ENCODE results near the gene ECE2.

Gene ECE2

DNA sequence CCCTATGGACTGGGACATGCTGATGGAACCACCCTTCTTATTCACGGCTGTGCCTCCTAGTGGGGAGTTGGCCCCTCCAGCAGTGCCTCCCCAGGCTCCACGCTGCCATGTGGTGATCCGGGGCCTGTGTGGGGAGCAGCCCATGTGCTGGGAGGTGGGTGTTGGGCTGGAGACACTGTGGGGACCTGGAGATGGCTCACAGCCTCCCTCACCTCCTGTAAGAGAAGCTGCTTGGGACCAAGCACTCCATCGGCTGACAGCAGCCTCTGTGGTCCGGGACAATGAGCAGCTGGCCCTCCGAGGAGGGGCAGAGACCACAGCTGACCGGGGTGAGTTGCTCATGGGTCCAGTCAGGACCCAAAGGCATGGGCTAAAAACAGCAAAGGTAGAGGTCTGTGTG is 36.1 kb upstream of the ECE2 start:
- no peak for DNase-seq (ENCODE audit: low read depth, low spot score)
- no peak overlapping the region for H3K27ac ChIP-seq

DNA sequence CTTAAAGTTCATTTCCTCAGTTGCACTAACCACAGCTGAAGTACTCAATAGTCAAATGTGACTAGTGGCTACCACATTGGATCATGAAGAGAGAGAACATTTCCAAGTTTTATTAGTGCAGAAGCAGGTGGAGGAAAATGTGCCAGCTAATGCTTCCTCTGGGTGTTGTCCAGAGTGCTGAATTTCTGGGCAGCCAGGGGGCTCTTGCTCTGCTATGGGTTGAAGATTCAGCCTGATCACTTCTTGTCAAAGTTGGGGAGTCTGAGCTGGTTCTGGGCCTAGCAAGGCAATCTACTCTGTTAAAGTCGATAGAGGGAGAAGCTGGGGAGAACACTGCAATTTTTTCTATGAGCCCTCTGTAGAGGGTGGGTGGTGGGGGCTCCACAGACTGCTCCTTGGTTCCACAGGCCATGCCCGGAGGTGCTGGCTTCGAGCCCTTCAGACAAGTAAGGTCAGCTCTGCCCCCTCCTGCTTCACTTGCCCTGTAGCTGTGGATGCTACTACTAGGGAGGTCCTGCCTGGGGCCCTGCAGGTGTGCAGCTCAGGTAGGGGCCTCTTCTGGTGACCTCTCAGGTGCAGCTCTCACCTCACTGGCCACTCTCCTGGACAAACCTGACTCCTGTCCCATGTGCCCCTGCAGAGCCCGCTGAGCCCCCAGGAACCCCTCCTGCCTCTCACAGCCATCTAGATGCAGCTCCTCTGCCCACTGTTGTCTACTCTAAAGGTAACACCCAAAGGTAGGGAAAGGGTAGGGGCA is 35.3 kb upstream of the ECE2 start:
- H3K27ac ChIP-seq = no peak overlapping the region
- DNase-seq (ENCODE audit: low read depth, low spot score) = no peak

DNA sequence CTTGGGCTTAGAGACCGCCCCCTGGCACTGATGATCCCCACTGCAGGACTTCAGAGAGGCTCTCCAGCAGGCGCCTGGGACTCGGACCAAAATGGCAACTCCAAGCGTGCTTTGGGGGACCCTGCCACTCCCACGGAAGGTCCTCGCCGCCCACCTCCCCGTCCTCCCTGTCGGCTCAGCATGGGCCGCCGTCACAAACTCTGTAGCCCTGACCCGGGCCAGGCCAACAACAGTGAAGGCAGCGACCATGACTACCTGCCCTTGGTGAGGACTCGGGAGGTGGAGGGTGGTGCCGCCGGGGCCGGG is 34.7 kb upstream of the ECE2 start:
- H3K27ac ChIP-seq = no peak overlapping the region
- no peak for DNase-seq (ENCODE audit: low read depth, low spot score)

DNA sequence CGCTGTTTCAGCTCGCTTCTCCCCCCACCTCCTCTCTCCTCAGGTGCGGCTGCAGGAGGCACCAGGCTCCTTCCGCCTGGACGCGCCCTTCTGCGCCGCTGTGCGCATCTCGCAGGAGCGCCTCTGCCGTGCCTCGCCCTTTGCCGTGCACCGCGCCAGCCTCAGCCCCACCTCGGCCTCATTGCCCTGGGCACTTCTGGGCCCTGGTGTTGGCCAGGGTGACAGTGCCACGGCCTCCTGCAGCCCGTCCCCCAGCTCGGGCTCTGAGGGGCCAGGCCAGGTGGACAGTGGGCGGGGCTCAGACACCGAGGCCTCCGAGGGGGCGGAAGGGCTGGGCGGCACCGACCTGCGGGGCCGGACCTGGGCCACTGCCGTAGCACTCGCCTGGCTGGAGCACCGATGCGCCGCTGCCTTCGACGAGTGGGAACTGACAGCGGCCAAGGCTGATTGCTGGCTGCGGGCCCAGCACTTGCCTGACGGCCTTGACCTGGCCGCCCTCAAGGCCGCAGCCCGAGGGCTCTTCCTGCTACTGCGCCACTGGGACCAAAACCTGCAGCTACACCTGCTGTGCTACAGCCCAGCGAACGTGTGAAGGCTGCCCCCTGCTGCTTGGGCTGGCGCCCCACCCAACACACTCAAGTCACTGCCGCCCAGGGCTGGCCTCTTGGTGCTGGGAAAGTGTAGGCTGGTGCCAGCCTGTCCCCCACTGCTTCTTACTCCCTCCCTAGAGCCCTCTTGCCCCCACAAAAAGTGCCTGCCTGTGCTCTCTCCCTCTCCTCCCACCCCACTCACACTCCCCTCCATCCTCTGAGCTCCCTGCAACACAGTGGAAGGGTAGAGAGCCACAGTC is 34.1 kb upstream of the ECE2 start:
- DNase-seq (ENCODE audit: low read depth, low spot score) = no peak
- no peak overlapping the region for H3K27ac ChIP-seq

DNA sequence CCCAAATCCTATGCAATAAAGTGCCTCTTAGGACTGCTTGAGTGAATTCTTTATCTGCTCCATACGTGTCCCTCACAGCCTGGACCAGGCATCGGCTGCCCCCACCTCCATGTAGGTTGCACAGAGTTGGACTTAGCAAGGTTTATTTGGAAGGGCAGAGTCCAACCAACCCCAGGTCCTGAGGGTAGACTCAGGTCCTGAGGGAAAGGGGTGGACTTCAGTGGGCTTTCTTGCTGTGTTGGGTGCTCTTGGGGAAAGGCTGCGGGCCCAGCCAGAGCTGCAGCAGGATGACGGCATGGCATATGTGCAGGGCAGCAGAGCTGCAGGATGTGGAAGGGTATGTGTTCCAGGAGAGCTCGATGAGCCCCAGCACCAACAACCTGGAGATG is 33.5 kb upstream of the ECE2 start:
- no peak overlapping the region for H3K27ac ChIP-seq
- no peak for DNase-seq (ENCODE audit: low read depth, low spot score)

DNA sequence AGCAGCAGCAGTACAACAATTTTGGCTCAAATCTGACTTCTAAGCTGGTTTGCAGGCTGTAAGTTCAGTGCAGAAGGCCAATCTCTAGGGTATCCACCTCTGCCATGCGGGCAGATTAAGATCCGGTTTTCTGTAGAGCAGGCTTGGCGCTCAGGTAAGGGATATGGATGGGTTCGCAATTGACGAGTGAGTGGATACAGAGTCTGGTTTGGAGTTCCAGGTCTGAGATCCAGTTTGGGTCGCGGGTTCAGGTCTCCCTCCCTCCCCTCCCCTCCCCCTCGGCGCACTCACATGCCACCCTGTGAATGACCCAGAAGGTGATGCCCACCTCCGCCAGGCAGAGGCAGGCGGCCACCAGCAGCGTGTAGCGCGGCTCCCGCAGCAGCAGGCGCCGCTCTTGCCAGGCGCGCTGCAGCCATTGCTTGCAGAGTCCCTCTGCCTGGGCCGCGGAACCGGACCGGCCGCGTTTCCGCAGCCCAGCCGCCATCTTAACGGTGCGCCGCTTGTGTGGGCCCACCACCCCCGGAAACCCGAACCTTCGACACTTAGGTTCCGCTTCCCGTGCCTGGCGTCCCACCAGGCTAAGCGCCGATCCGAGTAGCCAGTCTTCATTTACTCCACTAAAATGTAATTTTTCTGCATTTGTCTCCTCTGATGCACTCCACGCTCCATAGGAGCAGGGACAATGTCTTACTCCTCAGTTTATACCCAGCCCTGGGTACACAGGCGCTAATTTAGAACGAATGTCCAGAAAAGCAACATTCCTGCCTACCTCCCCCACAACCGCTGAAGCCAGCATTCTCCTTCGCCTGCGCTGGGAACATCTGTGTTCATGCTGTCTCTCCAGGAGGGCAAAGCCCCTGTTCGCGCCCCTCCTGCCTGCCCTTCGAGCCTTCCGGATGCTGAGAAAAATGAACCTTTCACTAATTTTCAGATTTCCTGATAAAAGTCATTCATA is 27.1 kb upstream of the ECE2 start, which contains the start of gene ALG3:
ALG3 (minus strand) TSS at position 509 of the 958 bp plus-strand sequence; CDS start at position 487, 22 bp downstream.
- DNase-seq (ENCODE audit: low read depth, low spot score) = peak; percentile 46
- H3K27ac ChIP-seq = peak within 1 kb of the TSS; percentile 91

DNA sequence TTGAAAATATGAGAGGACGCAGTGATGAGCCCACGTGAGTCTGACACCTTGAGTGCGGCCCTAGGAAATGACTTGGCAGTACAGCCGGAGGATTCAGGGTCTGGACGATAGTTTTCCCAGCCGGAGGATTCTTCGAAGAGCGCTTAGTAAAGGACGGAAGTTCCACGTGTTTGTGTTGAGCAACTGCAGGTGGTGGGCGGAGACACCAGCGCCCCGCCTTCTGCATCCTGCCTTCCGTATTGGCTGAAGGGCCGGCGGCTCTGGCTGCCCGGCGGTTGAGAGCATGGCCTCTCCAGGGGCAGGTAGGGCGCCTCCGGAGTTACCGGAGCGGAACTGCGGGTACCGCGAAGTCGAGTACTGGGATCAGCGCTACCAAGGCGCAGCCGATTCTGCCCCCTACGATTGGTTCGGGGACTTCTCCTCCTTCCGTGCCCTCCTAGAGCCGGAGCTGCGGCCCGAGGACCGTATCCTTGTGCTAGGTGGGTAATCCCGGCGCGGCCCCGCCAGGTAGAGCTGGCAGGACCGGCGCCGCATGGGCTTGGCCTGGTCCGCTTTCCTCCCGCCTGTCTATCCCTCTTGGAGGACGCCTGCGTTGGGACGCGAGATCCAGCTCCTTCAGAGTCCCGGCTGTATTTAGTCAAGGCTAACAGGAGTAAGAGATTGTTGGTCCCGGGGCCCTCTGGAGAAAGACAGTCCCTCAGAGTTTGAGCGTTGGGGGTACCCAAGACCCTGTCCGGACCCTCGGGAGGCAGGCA is 26.2 kb upstream of the ECE2 start, which contains the start of gene EEF1AKMT4:
EEF1AKMT4 (plus strand) TSS at position 261 of the 755 bp plus-strand sequence; CDS start at position 284, 23 bp downstream.
- DNase-seq (ENCODE audit: low read depth, low spot score) = peak; percentile 96

DNA sequence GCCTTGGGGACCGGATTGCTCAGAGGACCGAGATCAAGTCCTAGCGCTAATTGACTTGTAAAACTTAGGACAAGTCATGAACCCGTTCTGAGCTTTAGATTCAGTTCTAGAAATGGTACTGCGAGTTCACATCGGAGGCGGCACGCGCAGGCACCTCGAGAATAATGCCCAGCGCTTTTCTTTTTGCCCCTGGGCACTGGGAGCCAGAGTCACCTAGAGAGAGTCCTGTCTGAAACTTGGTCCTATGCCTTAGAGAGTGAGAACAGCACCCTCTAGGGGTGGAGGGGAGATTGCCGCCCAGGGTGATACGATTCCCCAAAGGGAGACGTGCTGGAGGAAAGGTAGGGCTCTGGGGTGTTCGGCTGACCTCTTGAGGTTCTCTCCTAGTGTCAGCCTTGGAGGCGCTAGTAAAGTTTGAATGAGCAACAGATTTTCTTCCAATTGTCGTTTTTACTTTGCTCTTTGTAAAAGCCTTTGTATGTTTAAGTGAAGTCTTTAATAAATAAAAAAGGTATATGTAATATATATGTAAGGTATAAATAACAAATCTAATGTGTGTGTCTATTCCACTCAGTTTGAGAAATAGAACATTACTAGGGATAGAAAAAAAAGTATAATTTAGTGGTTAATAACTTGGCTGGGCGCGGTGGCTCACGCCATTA is 25.5 kb upstream of the ECE2 start:
- H3K27ac ChIP-seq = peak overlapping the region; percentile 91
- DNase-seq (ENCODE audit: low read depth, low spot score) = peak; percentile 52

More for the DNA sequence above, 26.2 kb upstream of the ECE2 start, which contains the start of gene EEF1AKMT4:
- peak within 1 kb of the TSS; percentile 91 for H3K27ac ChIP-seq

DNA sequence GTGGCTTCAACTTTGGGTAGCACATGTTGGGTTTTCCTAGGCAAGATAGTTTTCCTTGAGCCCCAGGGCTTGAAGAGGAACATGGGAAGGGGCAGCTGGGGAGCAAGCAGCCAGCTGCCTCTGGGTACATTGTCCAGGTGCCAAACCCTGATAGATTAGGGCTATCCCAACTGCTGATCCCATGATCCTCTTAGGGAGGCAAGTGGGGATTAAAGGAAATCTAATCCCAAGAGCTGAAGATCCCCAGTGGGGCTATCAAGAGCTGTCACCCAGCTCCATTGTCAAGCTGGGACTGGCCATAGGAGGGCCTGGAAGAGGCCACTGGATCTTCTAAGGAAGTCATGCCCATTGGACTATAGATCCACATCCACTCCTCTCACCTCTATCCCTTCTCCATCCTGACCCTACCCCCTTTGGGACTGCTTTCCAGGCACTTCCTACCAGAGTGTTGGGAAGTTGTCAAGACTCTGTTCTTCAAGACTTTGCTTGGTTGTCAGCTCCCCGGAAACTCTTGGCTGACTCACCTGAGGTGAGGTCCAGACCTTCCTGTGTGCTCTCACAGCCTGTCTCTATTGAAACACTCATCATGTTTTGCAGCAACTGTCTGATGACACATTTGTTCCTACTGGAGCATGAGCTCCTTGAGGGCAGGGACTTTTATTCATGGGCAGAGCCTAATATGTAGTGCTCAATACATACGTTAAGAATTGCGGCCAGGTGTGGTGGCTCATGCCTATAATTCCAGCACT is 20.4 kb upstream of the ECE2 start:
- H3K27ac ChIP-seq = peak overlapping the region; percentile 51
- DNase-seq (ENCODE audit: low read depth, low spot score) = peak; percentile 73

DNA sequence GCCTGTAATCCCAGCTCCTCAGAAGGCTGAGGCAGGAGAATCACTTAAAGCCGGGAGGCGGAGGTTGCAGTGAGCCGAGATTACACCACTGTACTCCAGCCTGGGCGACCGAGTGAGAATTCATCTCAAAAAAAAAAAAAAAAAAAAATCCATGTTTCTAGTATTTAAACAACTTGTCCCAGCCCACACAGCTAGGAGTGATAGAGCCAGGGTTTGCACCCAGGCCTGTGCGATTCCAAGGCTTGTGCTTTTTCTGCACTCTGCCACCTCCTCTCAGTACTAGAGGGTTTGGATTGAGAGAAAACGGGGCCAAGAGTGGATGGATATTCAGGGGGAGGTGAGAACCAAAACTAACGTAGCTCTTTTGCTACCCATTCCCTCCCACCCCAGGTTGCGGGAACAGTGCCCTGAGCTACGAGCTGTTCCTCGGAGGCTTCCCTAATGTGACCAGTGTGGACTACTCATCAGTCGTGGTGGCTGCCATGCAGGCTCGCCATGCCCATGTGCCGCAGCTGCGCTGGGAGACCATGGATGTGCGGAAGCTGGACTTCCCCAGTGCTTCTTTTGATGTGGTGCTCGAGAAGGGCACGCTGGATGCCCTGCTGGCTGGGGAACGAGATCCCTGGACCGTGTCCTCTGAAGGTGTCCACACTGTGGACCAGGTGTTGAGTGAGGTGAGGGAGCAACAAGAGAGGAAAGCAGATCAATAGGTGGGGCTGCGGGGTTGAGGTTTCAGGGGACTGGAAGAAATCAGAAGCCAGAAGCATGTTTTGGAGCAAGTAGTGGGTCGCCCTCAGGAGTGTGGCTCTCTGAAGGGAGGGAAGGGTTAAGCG is 18.5 kb upstream of the ECE2 start:
- H3K27ac ChIP-seq = no peak overlapping the region

DNA sequence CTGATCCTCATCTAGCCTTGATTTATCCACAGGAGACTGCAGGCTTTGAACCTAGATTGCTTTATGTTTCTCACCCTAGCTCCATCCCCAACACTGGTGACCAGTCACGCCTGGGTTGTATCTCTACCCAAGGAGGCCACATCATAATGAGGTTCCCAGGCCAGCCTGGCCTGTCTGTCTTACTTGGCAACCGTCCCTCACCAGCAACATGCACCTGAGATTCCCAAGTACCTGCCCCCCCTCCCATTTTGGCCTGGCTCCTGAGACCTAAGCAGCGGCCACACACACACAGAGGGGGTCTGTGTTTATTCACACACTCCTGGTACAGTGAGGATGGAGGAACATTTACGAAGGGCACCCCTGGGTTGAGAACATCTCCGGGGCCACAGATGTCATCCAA is 16.9 kb upstream of the ECE2 start:
- no peak for DNase-seq (ENCODE audit: low read depth, low spot score)

More for the DNA sequence above, 18.5 kb upstream of the ECE2 start:
- no peak for DNase-seq (ENCODE audit: low read depth, low spot score)

DNA sequence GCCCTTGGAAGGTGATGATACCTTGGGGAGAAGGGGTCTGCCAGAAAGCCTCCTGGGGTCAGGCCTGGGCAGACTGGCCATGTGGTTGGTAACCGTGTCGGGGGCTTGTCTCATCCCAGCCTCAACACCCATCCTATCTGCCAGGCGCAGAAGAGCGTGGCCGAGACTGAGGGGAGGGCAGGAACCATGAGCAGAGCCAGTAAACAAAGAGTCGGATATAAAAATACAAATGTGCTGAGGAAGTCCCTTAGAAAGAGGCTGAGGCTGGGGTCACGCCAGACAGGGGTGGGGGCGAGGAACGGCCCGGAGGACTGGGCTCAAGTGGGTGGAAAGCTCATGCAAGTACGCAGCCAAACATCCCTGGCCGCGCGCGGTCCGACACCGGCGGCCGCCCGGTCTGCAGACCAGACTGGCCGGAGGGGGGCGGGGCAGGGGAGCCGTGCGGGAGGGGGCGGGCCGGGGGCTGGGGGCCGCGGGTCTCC is 16.4 kb upstream of the ECE2 start:
- no peak for DNase-seq (ENCODE audit: low read depth, low spot score)
- no peak overlapping the region for H3K27ac ChIP-seq

More for the DNA sequence above, 16.9 kb upstream of the ECE2 start:
- H3K27ac ChIP-seq = no peak overlapping the region

DNA sequence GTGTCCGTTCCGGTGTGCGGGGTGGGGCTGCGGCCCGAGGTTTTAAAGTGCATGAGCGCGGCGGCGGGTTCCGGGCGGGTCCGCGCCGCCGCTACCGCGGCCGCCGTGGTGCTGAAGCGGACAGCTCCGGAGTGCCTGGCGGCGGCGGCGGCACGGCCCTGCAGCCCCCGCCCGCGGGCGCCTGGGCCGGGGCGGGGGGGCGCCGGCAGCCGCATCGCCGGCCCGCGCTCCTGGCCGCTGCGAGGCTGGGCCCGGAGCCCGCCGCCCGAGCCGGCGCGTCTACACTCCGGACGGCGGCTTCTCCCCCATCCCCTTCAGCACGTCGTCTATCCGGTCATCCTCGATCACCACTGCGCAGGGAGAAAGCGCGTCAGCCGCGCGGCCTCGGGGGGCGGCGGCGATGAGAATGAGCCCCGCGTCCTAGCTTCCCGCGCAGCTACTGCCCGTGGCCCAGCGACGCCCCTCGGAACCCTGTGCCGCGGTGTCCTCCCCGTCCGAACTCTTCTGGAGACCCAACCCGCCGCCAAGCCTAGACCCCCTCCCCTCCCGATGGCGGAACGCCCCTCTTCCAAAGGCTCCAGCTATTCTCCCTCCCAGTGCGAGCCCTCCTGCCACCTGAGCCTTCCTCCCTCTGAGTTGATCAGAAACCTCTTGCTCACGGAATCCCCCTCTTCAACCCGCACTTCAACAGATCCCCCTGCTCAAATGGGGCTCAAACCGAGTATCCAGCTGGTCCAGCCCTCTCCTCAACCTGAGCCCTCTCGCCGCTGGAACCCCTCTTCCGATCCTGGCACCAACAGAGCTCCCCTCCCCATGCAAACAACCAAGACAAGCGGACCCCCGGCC is 15.7 kb upstream of the ECE2 start:
- no peak overlapping the region for H3K27ac ChIP-seq
- DNase-seq (ENCODE audit: low read depth, low spot score) = no peak

DNA sequence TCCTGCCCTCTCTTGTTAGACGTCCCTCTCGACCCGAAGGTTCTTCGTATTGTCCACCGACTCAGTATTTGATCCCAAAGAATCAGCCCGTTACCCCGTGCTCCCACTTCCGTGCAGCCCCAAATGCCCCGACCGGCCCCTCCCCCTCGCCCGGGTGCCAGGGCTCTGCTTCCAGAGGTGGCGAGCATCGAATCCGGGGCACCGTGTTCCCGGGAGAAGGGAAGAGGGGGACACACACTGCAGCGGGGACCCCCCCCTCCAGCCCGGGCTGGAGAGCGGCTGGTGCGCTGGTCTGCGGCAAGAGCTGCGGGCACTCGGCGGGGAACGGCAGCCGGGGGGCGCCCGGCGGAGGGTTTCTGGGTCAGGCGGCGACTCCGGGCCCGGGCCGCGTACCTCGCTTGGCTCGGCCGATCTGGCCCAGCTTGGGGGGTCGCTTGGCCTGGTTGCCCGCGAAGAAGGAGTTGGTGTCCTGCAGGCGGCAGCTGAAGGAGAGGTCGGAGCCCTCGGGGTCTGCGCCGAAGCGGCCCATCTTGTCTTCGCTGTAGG is 15.0 kb upstream of the ECE2 start:
- H3K27ac ChIP-seq = no peak overlapping the region
- no peak for DNase-seq (ENCODE audit: low read depth, low spot score)

DNA sequence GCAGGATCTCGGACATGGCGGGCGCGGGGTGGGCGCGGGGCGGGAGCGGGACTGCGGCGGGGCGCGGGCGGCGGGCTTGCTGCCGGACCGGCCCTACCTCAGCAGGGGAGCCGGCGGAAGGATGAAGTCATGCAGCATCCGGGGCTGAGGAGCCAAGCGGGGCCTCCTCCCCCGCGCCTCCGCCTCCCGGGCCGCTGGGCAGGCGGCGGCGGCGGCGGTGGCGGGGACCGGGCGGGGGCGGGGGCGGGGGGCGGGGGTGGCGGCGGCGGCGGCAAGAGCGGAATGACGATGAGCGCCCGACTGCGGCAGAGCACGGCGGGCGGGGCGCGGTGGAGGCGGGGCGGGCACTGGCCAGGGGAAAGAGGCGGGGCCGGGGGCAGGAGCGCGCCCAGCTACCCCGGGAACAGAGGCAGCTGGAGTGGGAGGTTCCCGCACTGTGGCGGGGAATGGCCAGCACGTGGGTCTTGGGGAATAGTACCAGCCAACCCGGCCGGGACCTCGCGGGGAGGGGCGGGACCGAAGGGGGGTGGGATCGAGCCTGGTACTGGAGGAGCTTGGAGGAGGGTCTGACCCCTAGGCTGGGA is 14.5 kb upstream of the ECE2 start, which contains the start of gene CAMK2N2:
CAMK2N2 (minus strand) TSS at position 284 of the 584 bp plus-strand sequence; CDS start at position 16, 268 bp downstream.
- no peak for DNase-seq (ENCODE audit: low read depth, low spot score)
- H3K27ac ChIP-seq = no peak within 1 kb of the TSS
